Measurements from ENCODE around the gene SLC9A8.

Gene SLC9A8

GRCh38 chr20:49913399-49914047, 100.9 kb downstream of the SLC9A8 start:
- DNase-seq (ENCODE audit: low spot score) (no peak), ATAC-seq (ENCODE audit: low read depth) (no peak)
- TF ChIP-seq, protein P1, sequence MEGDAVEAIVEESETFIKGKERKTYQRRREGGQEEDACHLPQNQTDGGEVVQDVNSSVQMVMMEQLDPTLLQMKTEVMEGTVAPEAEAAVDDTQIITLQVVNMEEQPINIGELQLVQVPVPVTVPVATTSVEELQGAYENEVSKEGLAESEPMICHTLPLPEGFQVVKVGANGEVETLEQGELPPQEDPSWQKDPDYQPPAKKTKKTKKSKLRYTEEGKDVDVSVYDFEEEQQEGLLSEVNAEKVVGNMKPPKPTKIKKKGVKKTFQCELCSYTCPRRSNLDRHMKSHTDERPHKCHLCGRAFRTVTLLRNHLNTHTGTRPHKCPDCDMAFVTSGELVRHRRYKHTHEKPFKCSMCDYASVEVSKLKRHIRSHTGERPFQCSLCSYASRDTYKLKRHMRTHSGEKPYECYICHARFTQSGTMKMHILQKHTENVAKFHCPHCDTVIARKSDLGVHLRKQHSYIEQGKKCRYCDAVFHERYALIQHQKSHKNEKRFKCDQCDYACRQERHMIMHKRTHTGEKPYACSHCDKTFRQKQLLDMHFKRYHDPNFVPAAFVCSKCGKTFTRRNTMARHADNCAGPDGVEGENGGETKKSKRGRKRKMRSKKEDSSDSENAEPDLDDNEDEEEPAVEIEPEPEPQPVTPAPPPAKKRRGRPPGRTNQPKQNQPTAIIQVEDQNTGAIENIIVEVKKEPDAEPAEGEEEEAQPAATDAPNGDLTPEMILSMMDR (IDR thresholded peaks at IDR 0.05; ENCODE audit: poor library complexity, severe bottlenecking) = no peak
- H3K4me1 ChIP-seq (ENCODE audit: insufficient read depth, poor library complexity, severe bottlenecking) = peaks cover 5% of the 10 kb centered on the region
- no peak overlapping the region for H3K27ac ChIP-seq (ENCODE audit: poor library complexity, severe bottlenecking)
- no peaks in the 10 kb centered on the region for H3K27me3 ChIP-seq (ENCODE audit: insufficient read depth, poor library complexity, severe bottlenecking)
- H3K4me3 ChIP-seq (ENCODE audit: severe bottlenecking) = no peak overlapping the region
- no peaks in the 10 kb centered on the region for H3K9me3 ChIP-seq (ENCODE audit: severe bottlenecking)
- H3K36me3 ChIP-seq (ENCODE audit: low read depth) = peaks cover 32% of the 10 kb centered on the region

GRCh38 chr20:49914310-49915117, 101.9 kb downstream of the SLC9A8 start:
- H3K27ac ChIP-seq (ENCODE audit: poor library complexity, severe bottlenecking) = peak overlapping the region; percentile 89
- peak overlapping the region; percentile 87 for H3K4me3 ChIP-seq (ENCODE audit: severe bottlenecking)
- ATAC-seq (ENCODE audit: low read depth) = peak; percentile 2; the same call in 1 of the 3 replicates

DNA sequence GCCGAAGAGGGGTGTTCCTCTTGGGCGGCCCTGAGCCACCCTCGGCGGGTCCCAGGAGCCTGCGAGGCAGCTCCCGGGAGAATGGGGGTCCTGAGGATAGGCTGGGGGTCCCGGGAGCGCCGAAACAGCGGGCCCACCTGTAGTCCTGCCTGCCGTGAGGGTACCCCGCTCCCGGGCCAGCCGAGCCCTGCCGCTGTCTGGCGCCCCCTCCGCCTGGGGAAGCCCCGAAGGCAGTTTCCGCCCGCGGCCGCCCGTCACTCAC, 102.4 kb downstream of the SLC9A8 start:
- Histone ChIP-seq H3K27me3 (ENCODE audit: insufficient read depth, poor library complexity, severe bottlenecking) (no peaks in the 10 kb centered on the region), H3K27ac (ENCODE audit: poor library complexity, severe bottlenecking) (peak overlapping the region; percentile 89), H3K36me3 (ENCODE audit: low read depth) (peaks cover 17% of the 10 kb centered on the region), H3K9me3 (ENCODE audit: severe bottlenecking) (no peaks in the 10 kb centered on the region), H3K4me1 (ENCODE audit: insufficient read depth, poor library complexity, severe bottlenecking) (peaks cover 5% of the 10 kb centered on the region), H3K4me3 (ENCODE audit: severe bottlenecking) (peak overlapping the region; percentile 87)
- DNase-seq (ENCODE audit: low spot score) = no peak
- TF ChIP-seq, protein P1 (IDR thresholded peaks at IDR 0.05; ENCODE audit: poor library complexity, severe bottlenecking) = no peak
- ATAC-seq (ENCODE audit: low read depth) = peak; percentile 28

More at GRCh38 chr20:49914310-49915117, 101.9 kb downstream of the SLC9A8 start:
- TF ChIP-seq, protein P1 (IDR thresholded peaks at IDR 0.05; ENCODE audit: poor library complexity, severe bottlenecking) = no peak
- DNase-seq (ENCODE audit: low spot score) = no peak
- peaks cover 22% of the 10 kb centered on the region for H3K36me3 ChIP-seq (ENCODE audit: low read depth)
- peaks cover 5% of the 10 kb centered on the region for H3K4me1 ChIP-seq (ENCODE audit: insufficient read depth, poor library complexity, severe bottlenecking)
- no peaks in the 10 kb centered on the region for H3K9me3 ChIP-seq (ENCODE audit: severe bottlenecking)
- no peaks in the 10 kb centered on the region for H3K27me3 ChIP-seq (ENCODE audit: insufficient read depth, poor library complexity, severe bottlenecking)

GRCh38 chr20:49915380-49916145, 102.9 kb downstream of the SLC9A8 start, which contains the start of gene SPATA2:
TSS of gene SPATA2 (minus strand) at chr20:49915529. CDS start at chr20:49908490, 7,039 bp downstream.
- ATAC-seq (ENCODE audit: low read depth) (peak; percentile 86), DNase-seq (ENCODE audit: low spot score) (peak; percentile 100)
- peaks cover 12% of the 10 kb centered on the region; the same call in 1 of the 2 replicates for H3K36me3 ChIP-seq (ENCODE audit: low read depth)
- H3K4me3 ChIP-seq (ENCODE audit: severe bottlenecking) = peak within 1 kb of the TSS; percentile 87
- TF ChIP-seq, protein P1 (IDR thresholded peaks at IDR 0.05; ENCODE audit: poor library complexity, severe bottlenecking) = peak; percentile 23
- peak within 1 kb of the TSS; percentile 89 for H3K27ac ChIP-seq (ENCODE audit: poor library complexity, severe bottlenecking)
- H3K27me3 ChIP-seq (ENCODE audit: insufficient read depth, poor library complexity, severe bottlenecking) = no peaks in the 10 kb centered on the region
- peaks cover 5% of the 10 kb centered on the region for H3K4me1 ChIP-seq (ENCODE audit: insufficient read depth, poor library complexity, severe bottlenecking)
- no peaks in the 10 kb centered on the region for H3K9me3 ChIP-seq (ENCODE audit: severe bottlenecking)

Data from RWPE2 (cell line).